ENCODE results near the gene PAX5. TPM values are rescaled to one million over a fixed set of nuclear protein-coding genes. Genes with fewer than 3 reads are reported as not detected.

The PAX5 gene
- total RNA-seq, 1 experiment from 2014 or later: 6.6 TPM

GRCh38 chr9:36956908-36957307 lies 77.2 kb downstream of the PAX5 start:
- no peaks in the 10 kb centered on the region; the same call in 1 of the 2 replicates for H3K27me3 Mint-ChIP-seq (ENCODE audit: low read depth)
- no peaks in the 10 kb centered on the region for H3K36me3 Mint-ChIP-seq
- ChIA-PET POLR2A (no interaction called here), CTCF (interaction anchor here (0.9 to 3.1 kb wide), 13 partner anchors 12 to 408 kb away, joined by 3 to 22 read pairs (median 5); no protein-coding TSS in a partner anchor)
- peaks cover 22% of the 10 kb centered on the region for H3K4me1 Mint-ChIP-seq
- TF ChIP-seq, protein P1, sequence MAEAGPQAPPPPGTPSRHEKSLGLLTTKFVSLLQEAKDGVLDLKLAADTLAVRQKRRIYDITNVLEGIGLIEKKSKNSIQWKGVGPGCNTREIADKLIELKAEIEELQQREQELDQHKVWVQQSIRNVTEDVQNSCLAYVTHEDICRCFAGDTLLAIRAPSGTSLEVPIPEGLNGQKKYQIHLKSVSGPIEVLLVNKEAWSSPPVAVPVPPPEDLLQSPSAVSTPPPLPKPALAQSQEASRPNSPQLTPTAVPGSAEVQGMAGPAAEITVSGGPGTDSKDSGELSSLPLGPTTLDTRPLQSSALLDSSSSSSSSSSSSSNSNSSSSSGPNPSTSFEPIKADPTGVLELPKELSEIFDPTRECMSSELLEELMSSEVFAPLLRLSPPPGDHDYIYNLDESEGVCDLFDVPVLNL (CRISPR knock-in tag; IDR thresholded peaks at IDR 0.05; ENCODE audit: borderline replicate concordance, low read depth): no peak
- no peak for TF ChIP-seq HMGA2 (CRISPR knock-in tag; IDR thresholded peaks at IDR 0.05)
- TF ChIP-seq FOXJ3 (CRISPR knock-in tag; IDR thresholded peaks at IDR 0.05; ENCODE audit: borderline replicate concordance): no peak
- TF ChIP-seq, protein P2, sequence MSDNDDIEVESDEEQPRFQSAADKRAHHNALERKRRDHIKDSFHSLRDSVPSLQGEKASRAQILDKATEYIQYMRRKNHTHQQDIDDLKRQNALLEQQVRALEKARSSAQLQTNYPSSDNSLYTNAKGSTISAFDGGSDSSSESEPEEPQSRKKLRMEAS (CRISPR knock-in tag; IDR thresholded peaks at IDR 0.05): no peak
- TF ChIP-seq ATF6 (CRISPR knock-in tag; IDR thresholded peaks at IDR 0.05): no peak
- TF ChIP-seq ZNF671 (CRISPR knock-in tag; IDR thresholded peaks at IDR 0.05): no peak
- TF ChIP-seq ZNF232 (CRISPR knock-in tag; IDR thresholded peaks at IDR 0.05): no peak
- no peak for TF ChIP-seq OVOL2 (CRISPR knock-in tag; IDR thresholded peaks at IDR 0.05; ENCODE audit: borderline replicate concordance)
- no peak overlapping the region for H3K27ac Mint-ChIP-seq
- no peak overlapping the region for H3K4me3 Mint-ChIP-seq
- peak; percentile 97 for ATAC-seq
- H3K9me3 Mint-ChIP-seq: no peaks in the 10 kb centered on the region; the same call in 1 of the 2 replicates
- DNase-seq (ENCODE audit: low spot score): no peak

GRCh38 chr9:36950389-36950788 lies 83.7 kb downstream of the PAX5 start:
- no peaks in the 10 kb centered on the region; the same call in 1 of the 2 replicates for H3K9me3 Mint-ChIP-seq
- ChIA-PET POLR2A (interaction anchor here (0.7 kb wide), 1 partner anchor 360 kb away, joined by 9 read pairs; no protein-coding TSS in a partner anchor), CTCF (interaction anchor here (0.6 to 1.8 kb wide), 7 partner anchors 30 to 773 kb away, joined by 3 to 15 read pairs (median 3); no protein-coding TSS in a partner anchor)
- no peak for DNase-seq (ENCODE audit: low spot score)
- no peaks in the 10 kb centered on the region for H3K27me3 Mint-ChIP-seq (ENCODE audit: low read depth)
- TF ChIP-seq USF1 (CRISPR knock-in tag; IDR thresholded peaks at IDR 0.05) (no peak), NR1H2 (CRISPR knock-in tag; IDR thresholded peaks at IDR 0.05) (no peak), ERG (CRISPR knock-in tag; IDR thresholded peaks at IDR 0.05) (no peak), ZNF425 (CRISPR knock-in tag; conservative IDR thresholded peaks at IDR 0.05) (no peak), NFE2L1 (CRISPR knock-in tag; IDR thresholded peaks at IDR 0.05) (no peak), ZNF396 (CRISPR knock-in tag; IDR thresholded peaks at IDR 0.05; ENCODE audit: borderline replicate concordance) (no peak), ZNF317 (CRISPR knock-in tag; IDR thresholded peaks at IDR 0.05; ENCODE audit: borderline replicate concordance, low read depth) (no peak), GTF2I (CRISPR knock-in tag; conservative IDR thresholded peaks at IDR 0.05) (no peak), ESRRA (CRISPR knock-in tag; IDR thresholded peaks at IDR 0.05; ENCODE audit: borderline replicate concordance) (no peak), ATF1 (CRISPR knock-in tag; IDR thresholded peaks at IDR 0.05) (no peak), SMAD3 (CRISPR knock-in tag; IDR thresholded peaks at IDR 0.05; ENCODE audit: borderline replicate concordance) (no peak)
- TF ChIP-seq, protein P3, sequence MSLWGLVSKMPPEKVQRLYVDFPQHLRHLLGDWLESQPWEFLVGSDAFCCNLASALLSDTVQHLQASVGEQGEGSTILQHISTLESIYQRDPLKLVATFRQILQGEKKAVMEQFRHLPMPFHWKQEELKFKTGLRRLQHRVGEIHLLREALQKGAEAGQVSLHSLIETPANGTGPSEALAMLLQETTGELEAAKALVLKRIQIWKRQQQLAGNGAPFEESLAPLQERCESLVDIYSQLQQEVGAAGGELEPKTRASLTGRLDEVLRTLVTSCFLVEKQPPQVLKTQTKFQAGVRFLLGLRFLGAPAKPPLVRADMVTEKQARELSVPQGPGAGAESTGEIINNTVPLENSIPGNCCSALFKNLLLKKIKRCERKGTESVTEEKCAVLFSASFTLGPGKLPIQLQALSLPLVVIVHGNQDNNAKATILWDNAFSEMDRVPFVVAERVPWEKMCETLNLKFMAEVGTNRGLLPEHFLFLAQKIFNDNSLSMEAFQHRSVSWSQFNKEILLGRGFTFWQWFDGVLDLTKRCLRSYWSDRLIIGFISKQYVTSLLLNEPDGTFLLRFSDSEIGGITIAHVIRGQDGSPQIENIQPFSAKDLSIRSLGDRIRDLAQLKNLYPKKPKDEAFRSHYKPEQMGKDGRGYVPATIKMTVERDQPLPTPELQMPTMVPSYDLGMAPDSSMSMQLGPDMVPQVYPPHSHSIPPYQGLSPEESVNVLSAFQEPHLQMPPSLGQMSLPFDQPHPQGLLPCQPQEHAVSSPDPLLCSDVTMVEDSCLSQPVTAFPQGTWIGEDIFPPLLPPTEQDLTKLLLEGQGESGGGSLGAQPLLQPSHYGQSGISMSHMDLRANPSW (CRISPR knock-in tag; conservative IDR thresholded peaks at IDR 0.05; ENCODE audit: low read depth): no peak
- TF ChIP-seq, protein P4, sequence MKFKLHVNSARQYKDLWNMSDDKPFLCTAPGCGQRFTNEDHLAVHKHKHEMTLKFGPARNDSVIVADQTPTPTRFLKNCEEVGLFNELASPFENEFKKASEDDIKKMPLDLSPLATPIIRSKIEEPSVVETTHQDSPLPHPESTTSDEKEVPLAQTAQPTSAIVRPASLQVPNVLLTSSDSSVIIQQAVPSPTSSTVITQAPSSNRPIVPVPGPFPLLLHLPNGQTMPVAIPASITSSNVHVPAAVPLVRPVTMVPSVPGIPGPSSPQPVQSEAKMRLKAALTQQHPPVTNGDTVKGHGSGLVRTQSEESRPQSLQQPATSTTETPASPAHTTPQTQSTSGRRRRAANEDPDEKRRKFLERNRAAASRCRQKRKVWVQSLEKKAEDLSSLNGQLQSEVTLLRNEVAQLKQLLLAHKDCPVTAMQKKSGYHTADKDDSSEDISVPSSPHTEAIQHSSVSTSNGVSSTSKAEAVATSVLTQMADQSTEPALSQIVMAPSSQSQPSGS (CRISPR knock-in tag; IDR thresholded peaks at IDR 0.05; ENCODE audit: borderline replicate concordance, low read depth): no peak
- TF ChIP-seq, protein P5, sequence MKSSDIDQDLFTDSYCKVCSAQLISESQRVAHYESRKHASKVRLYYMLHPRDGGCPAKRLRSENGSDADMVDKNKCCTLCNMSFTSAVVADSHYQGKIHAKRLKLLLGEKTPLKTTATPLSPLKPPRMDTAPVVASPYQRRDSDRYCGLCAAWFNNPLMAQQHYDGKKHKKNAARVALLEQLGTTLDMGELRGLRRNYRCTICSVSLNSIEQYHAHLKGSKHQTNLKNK (CRISPR knock-in tag; IDR thresholded peaks at IDR 0.05): no peak
- peaks cover 28% of the 10 kb centered on the region for H3K4me1 Mint-ChIP-seq
- peak; percentile 72 for ATAC-seq
- no peaks in the 10 kb centered on the region for H3K36me3 Mint-ChIP-seq
- H3K4me3 Mint-ChIP-seq: no peak overlapping the region
- peak overlapping the region; percentile 64; the same call in 1 of the 2 replicates for H3K27ac Mint-ChIP-seq

All from WTC11 (cell line).